ENCODE results near the gene RTL10.

RTL10 gene

DNA sequence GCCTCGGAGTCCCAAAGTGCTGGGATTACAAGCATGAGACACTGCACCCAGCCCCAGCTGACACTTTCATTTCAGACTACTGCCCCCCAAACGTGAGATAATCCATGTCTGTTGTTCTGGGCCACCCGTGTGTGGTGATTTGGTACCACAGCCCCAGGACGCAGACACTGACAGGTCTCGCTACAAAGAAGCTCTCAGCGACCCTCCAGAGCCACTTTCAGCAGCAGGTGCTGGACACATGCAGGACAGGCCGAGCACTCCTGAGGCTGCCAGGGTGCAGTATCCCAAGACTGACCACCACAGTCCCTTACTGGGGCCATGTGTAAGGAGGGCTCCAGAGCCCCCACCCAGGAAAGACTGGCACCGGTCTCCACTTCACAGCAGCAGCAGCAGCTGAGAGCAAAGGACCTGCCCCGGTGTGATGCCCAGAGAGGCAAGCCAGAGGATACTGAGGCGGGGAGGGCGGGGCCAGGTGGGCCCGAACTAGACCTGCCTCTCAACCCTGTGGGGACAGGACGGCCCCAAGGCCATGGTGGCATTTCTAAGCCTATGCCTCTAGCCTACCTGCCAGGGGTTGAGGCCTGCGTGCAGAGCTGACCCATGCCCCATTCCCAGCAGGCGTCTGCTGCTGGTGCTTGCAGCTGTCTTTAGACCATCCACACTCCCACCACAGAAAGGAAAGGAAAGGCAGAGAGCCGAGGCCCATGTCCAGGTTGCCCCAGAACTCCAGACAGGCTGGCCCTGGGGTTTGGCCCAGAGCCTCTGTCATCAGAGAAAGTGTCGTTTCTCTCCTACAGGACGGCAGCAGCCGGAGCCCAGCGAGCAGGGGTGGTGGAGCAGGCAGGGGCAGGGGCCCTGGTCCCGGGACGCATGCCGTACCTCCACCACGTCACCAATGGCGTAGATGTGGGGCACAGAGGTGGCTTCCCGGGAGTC is 28.0 kb upstream of the RTL10 start:
- TF ChIP-seq MAX (IDR thresholded peaks at IDR 0.05) (no peak), TCF12 (IDR thresholded peaks at IDR 0.05; ENCODE audit: low read depth) (no peak), USF1 (IDR thresholded peaks at IDR 0.05) (no peak), TAF1 (IDR thresholded peaks at IDR 0.05; ENCODE audit: low read depth) (no peak), ZBTB7A (IDR thresholded peaks at IDR 0.05; ENCODE audit: low read depth) (no peak), CEBPB (IDR thresholded peaks at IDR 0.05) (no peak), EP300 (IDR thresholded peaks at IDR 0.05; ENCODE audit: borderline replicate concordance) (no peak)

GRCh38 chr22:19880786-19881569 is 26.3 kb upstream of the RTL10 start:
- TF ChIP-seq YY1 (IDR thresholded peaks at IDR 0.05; ENCODE audit: low read depth) = no peak
- peak; percentile 91 for TF ChIP-seq ZBTB7A (IDR thresholded peaks at IDR 0.05; ENCODE audit: low read depth)
- peak; percentile 38 for TF ChIP-seq MAX (IDR thresholded peaks at IDR 0.05)
- no peak for TF ChIP-seq REST (IDR thresholded peaks at IDR 0.05; ENCODE audit: low read depth)
- TF ChIP-seq EP300 (IDR thresholded peaks at IDR 0.05; ENCODE audit: borderline replicate concordance) = peak; percentile 94
- peak; percentile 8; the same call in 1 of the 2 replicates for TF ChIP-seq CEBPB (IDR thresholded peaks at IDR 0.05)
- TF ChIP-seq RAD21 (IDR thresholded peaks at IDR 0.05; ENCODE audit: low read depth) = peak; percentile 13; the same call in 1 of the 2 replicates
- 0 out of 2 replicates have a peak, but pooled peaks have one; percentile 39 for TF ChIP-seq EGR1 (IDR thresholded peaks at IDR 0.05)
- TF ChIP-seq TAF1 (IDR thresholded peaks at IDR 0.05; ENCODE audit: low read depth) = no peak
- TF ChIP-seq TCF12 (IDR thresholded peaks at IDR 0.05; ENCODE audit: low read depth) = peak; percentile 95
- TF ChIP-seq TEAD4 (IDR thresholded peaks at IDR 0.05) = peak; percentile 100
- no peak for TF ChIP-seq CREB1 (IDR thresholded peaks at IDR 0.05; ENCODE audit: low read depth)
- peak; percentile 79 for TF ChIP-seq NFIC (IDR thresholded peaks at IDR 0.05)
- TF ChIP-seq FOXM1 (IDR thresholded peaks at IDR 0.05; ENCODE audit: borderline replicate concordance, low read depth) = peak; percentile 83; the same call in 1 of the 2 replicates
- TF ChIP-seq USF1 (IDR thresholded peaks at IDR 0.05) = 0 out of 2 replicates have a peak, but pooled peaks have one; percentile 6

- TF ChIP-seq REST (IDR thresholded peaks at IDR 0.05; ENCODE audit: low read depth) = no peak
- TF ChIP-seq NFIC (IDR thresholded peaks at IDR 0.05) = no peak
- no peak for TF ChIP-seq ZBTB7A (IDR thresholded peaks at IDR 0.05; ENCODE audit: low read depth)
- no peak for TF ChIP-seq MAX (IDR thresholded peaks at IDR 0.05)
- no peak for TF ChIP-seq CEBPB (IDR thresholded peaks at IDR 0.05)
- TF ChIP-seq RAD21 (IDR thresholded peaks at IDR 0.05; ENCODE audit: low read depth) = no peak
- no peak for TF ChIP-seq TAF1 (IDR thresholded peaks at IDR 0.05; ENCODE audit: low read depth)
These were observed 25.5 kb upstream of the RTL10 start for GRCh38 chr22:19879992-19880785.

GRCh38 chr22:19879643-19879991 is 24.9 kb upstream of the RTL10 start:
- TF ChIP-seq REST (IDR thresholded peaks at IDR 0.05; ENCODE audit: low read depth) = no peak
- no peak for TF ChIP-seq TAF1 (IDR thresholded peaks at IDR 0.05; ENCODE audit: low read depth)
- TF ChIP-seq ZBTB7A (IDR thresholded peaks at IDR 0.05; ENCODE audit: low read depth) = no peak
- no peak for TF ChIP-seq CREB1 (IDR thresholded peaks at IDR 0.05; ENCODE audit: low read depth)
- no peak for TF ChIP-seq FOXM1 (IDR thresholded peaks at IDR 0.05; ENCODE audit: borderline replicate concordance, low read depth)
- no peak for TF ChIP-seq EGR1 (IDR thresholded peaks at IDR 0.05)
- TF ChIP-seq EP300 (IDR thresholded peaks at IDR 0.05; ENCODE audit: borderline replicate concordance) = no peak
- TF ChIP-seq USF1 (IDR thresholded peaks at IDR 0.05) = no peak
- no peak for TF ChIP-seq TEAD4 (IDR thresholded peaks at IDR 0.05)

All from Ishikawa (cell line).